ENCODE data around the gene STT3A. TPM values are rescaled to one million over a fixed set of nuclear protein-coding genes. Genes with fewer than 3 reads are reported as not detected.

The STT3A gene
- 36.6 TPM for total RNA-seq (2013)
- polyA plus RNA-seq (10 to 100 TPM; 27.4 to 75.3 (median 54.2) TPM), polyA minus RNA-seq (22.2 and 26.2 TPM in 2 replicates), total RNA-seq (27.5 to 53.1 (median 39.6) reads per million in 11 experiments)

DNA sequence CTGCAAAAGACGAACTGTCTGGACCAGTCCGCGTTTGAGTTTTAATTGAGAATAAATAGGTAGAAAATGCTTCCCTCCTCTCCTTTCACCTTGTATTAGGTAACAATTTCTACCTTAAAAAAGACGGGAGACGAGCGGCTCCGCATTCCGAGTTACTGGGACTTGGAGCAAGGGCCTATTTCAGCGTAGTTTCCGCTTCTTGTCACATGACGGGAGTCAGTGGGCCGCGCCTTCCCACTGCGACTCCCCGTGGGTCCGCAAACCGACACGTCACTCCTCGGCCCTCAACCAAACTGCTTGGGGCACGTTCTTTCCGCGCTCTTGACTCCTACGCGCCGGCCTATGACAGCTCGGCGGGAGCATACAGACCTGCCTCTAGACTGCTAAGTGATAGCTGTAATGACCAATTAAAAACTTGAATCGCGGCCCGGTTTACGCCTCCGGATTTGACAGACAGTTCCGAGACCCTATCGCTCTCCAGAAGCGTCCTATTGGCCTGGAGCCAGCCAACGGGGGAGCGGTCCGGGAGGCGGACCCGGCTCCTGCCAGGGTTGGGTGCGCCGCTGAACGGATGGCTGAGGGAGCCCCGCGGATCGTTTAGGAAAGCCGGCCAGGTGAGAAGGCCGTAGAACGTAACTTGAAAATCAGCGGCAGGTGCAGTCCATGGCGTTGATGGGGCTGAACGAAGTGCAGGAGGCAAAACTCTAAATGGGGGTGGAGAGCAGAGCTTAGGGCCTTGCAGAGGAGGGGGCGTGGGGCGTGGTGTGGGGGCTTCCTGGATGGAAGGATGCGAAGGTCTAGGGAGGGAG lies at the start of gene STT3A:
Gene STT3A (plus strand): TSS at position 548 of the 809 bp plus-strand sequence. CDS start 3,064 bp downstream, outside the sequence.
- peaks cover 6 to 19% of the 10 kb centered on the region in 2 donors for H3K36me3 ChIP-seq (replicated peaks in 1 of 2; ENCODE audit: control insufficient read depth in 1 of 2, insufficient read depth in 2 of 2, low read length in 2 of 2)
- peak within 1 kb of the TSS; percentile 89 for H3K9ac ChIP-seq (ENCODE audit: insufficient read depth, low read length, poor library complexity, severe bottlenecking)
- DNase-seq, result peak; percentile 99 to 100 (median 100)
- intact Hi-C loops (cut with micrococcal nuclease), result loop anchor here in 1 of 2 donors (5.0 to 10.0 kb wide), 3 partner anchors 292 to 675 kb away; partner anchors contain the start of genes FAM118B, FOXRED1, HYLS1 and RPUSD4
- Mint-ChIP-seq H3K4me1 (peaks cover 27% of the 10 kb centered on the region), H3K27me3 (ENCODE audit: low read depth in 3 of 3) (peaks cover 0 to 3% (median 2%) of the 10 kb centered on the region in 3 donors), H3K36me3 (peaks cover 14 to 16% of the 10 kb centered on the region in 2 donors), H3K4me3 (peak within 1 kb of the TSS; percentile 93 to 99), H3K9me3 (no peaks in the 10 kb centered on the region), H3K27ac (peak within 1 kb of the TSS; percentile 97 to 99 (median 98))
- peaks cover 49% of the 10 kb centered on the region for H3K79me2 ChIP-seq (ENCODE audit: insufficient read depth, low read length)
- no peaks in the 10 kb centered on the region for H3K9me3 ChIP-seq (replicated peaks in 1 of 2; ENCODE audit: control insufficient read depth in 1 of 2, insufficient read depth in 1 of 2, low read length in 2 of 2)
- H3K27ac ChIP-seq (ENCODE audit: low read depth in 1 of 2, low read length in 2 of 2), result peak within 1 kb of the TSS; percentile 94 to 99
- H4K20me1 ChIP-seq (ENCODE audit: insufficient read depth, low read length), result peaks cover 9% of the 10 kb centered on the region
- TF ChIP-seq, protein P1, sequence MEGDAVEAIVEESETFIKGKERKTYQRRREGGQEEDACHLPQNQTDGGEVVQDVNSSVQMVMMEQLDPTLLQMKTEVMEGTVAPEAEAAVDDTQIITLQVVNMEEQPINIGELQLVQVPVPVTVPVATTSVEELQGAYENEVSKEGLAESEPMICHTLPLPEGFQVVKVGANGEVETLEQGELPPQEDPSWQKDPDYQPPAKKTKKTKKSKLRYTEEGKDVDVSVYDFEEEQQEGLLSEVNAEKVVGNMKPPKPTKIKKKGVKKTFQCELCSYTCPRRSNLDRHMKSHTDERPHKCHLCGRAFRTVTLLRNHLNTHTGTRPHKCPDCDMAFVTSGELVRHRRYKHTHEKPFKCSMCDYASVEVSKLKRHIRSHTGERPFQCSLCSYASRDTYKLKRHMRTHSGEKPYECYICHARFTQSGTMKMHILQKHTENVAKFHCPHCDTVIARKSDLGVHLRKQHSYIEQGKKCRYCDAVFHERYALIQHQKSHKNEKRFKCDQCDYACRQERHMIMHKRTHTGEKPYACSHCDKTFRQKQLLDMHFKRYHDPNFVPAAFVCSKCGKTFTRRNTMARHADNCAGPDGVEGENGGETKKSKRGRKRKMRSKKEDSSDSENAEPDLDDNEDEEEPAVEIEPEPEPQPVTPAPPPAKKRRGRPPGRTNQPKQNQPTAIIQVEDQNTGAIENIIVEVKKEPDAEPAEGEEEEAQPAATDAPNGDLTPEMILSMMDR (IDR thresholded peaks at IDR 0.05), result no peak
- H2AFZ ChIP-seq (ENCODE audit: insufficient read depth, low read depth, low read length, poor library complexity, severe bottlenecking), result peak within 1 kb of the TSS; percentile 92
- WGBS (ENCODE audit: insufficient coverage), result under 1% methylated on average over 52 of the region's 55 CpGs
- H3K27me3 ChIP-seq (ENCODE audit: control insufficient read depth in 2 of 2, insufficient read depth in 2 of 2, low read length in 2 of 2), result no peaks in the 10 kb centered on the region
- H3K4me2 ChIP-seq (replicated peaks; ENCODE audit: extremely low read depth, low read length, poor library complexity, severe bottlenecking), result peak within 1 kb of the TSS; percentile 98
- peaks cover 26 to 27% of the 10 kb centered on the region in 2 donors for H3K4me1 ChIP-seq (ENCODE audit: control insufficient read depth in 1 of 2, insufficient read depth in 2 of 2, low read length in 2 of 2)
- H3K4me3 ChIP-seq (replicated peaks in 1 of 3; ENCODE audit: low read depth in 2 of 3, low read length in 3 of 3), result peak within 1 kb of the TSS; percentile 75 to 100 (median 84)

DNA sequence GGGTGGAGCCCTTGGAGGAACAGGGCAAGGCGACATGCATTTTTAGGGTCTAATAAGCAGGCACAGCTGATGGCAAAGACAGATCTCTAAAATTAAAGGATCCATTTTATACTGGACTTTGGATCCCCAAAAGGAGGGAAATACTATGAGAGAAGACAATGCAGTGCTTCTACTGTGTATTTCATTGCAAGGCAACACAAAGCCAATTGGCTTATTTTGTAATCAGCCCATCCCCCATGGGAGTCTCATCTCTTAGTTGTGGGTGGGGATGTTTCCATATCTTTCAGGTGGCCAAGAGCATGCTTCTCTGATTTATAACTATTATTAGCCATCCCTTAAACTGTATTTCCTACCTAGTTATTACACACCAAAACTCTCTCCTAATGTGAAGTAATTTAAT lies 41.9 kb upstream of the STT3A start:
- intact Hi-C loops (cut with micrococcal nuclease), result no loop called here
- no peak overlapping the region for H2AFZ ChIP-seq (ENCODE audit: insufficient read depth, low read depth, low read length, poor library complexity, severe bottlenecking)
- Mint-ChIP-seq H3K9me3 (peaks cover 28 to 64% (median 55%) of the 10 kb centered on the region in 7 donors), H3K27me3 (ENCODE audit: low read depth in 3 of 3) (peaks cover 0 to 3% (median 0%) of the 10 kb centered on the region in 3 donors), H3K4me3 (no peak overlapping the region), H3K27ac (no peak overlapping the region), H3K4me1 (no peaks in the 10 kb centered on the region), H3K36me3 (no peaks in the 10 kb centered on the region)
- no peaks in the 10 kb centered on the region for H4K20me1 ChIP-seq (ENCODE audit: insufficient read depth, low read length)
- no peak overlapping the region for H3K27ac ChIP-seq (ENCODE audit: low read depth in 1 of 2, low read length in 2 of 2)
- TF ChIP-seq, protein P1 (IDR thresholded peaks at IDR 0.05), result no peak
- whole genome bisulfite sequencing (ENCODE audit: insufficient coverage), result no CpG with 5 or more reads among the region's 1 CpG
- no peak overlapping the region for H3K4me2 ChIP-seq (replicated peaks; ENCODE audit: extremely low read depth, low read length, poor library complexity, severe bottlenecking)
- H3K4me1 ChIP-seq (ENCODE audit: control insufficient read depth in 1 of 2, insufficient read depth in 2 of 2, low read length in 2 of 2), result no peaks in the 10 kb centered on the region
- no peak for DNase-seq
- H3K36me3 ChIP-seq (replicated peaks in 1 of 2; ENCODE audit: control insufficient read depth in 1 of 2, insufficient read depth in 2 of 2, low read length in 2 of 2), result no peaks in the 10 kb centered on the region
- H3K4me3 ChIP-seq (replicated peaks in 1 of 3; ENCODE audit: low read depth in 2 of 3, low read length in 3 of 3), result no peak overlapping the region
- peaks cover 47 to 52% of the 10 kb centered on the region in 2 donors for H3K9me3 ChIP-seq (replicated peaks in 1 of 2; ENCODE audit: control insufficient read depth in 1 of 2, insufficient read depth in 1 of 2, low read length in 2 of 2)
- H3K9ac ChIP-seq (ENCODE audit: insufficient read depth, low read length, poor library complexity, severe bottlenecking), result no peak overlapping the region
- no peaks in the 10 kb centered on the region for H3K27me3 ChIP-seq (ENCODE audit: control insufficient read depth in 2 of 2, insufficient read depth in 2 of 2, low read length in 2 of 2)
- no peaks in the 10 kb centered on the region for H3K79me2 ChIP-seq (ENCODE audit: insufficient read depth, low read length)
